ENCODE results near the gene FRMD5. TPM values are rescaled to one million over a fixed set of nuclear protein-coding genes. Genes with fewer than 3 reads are reported as not detected.

FRMD5 gene
- total RNA-seq, 1 donor from 2014 or later: 0.49 TPM

GRCh38 chr15:43988900-43989299, 206.2 kb downstream of the FRMD5 start:
- no peak overlapping the region for H3K27ac ChIP-seq

GRCh38 chr15:43987924-43988323, 207.1 kb downstream of the FRMD5 start:
- H3K9me3 ChIP-seq: no peaks in the 10 kb centered on the region
- no peak overlapping the region for H3K4me3 ChIP-seq
- TF ChIP-seq POLR2AphosphoS5 (IDR thresholded peaks at IDR 0.05; ENCODE audit: insufficient read depth in 1 of 2, low read depth in 1 of 2): no peak
- TF ChIP-seq CTCF (IDR thresholded peaks at IDR 0.05): no peak
- TF ChIP-seq POLR2A (IDR thresholded peaks at IDR 0.05): no peak
- intact Hi-C loops (cut with DNase I): no loop called here
- H3K4me1 ChIP-seq: no peaks in the 10 kb centered on the region
- no peaks in the 10 kb centered on the region for H3K27me3 ChIP-seq
- H3K36me3 ChIP-seq: no peaks in the 10 kb centered on the region
- no peak overlapping the region for H3K27ac ChIP-seq
- no peak for DNase-seq (ENCODE audit: extremely low spot score in 2 of 2)

More at GRCh38 chr15:43988900-43989299, 206.2 kb downstream of the FRMD5 start:
- Histone ChIP-seq H3K36me3 (no peaks in the 10 kb centered on the region), H3K4me1 (no peaks in the 10 kb centered on the region), H3K9me3 (no peaks in the 10 kb centered on the region), H3K4me3 (no peak overlapping the region), H3K27me3 (no peaks in the 10 kb centered on the region)
- intact Hi-C loops (cut with DNase I): no loop called here
- DNase-seq (ENCODE audit: extremely low spot score in 2 of 2): no peak
- no peak for TF ChIP-seq POLR2A (IDR thresholded peaks at IDR 0.05)
- no peak for TF ChIP-seq CTCF (IDR thresholded peaks at IDR 0.05)
- TF ChIP-seq POLR2AphosphoS5 (IDR thresholded peaks at IDR 0.05; ENCODE audit: insufficient read depth in 1 of 2, low read depth in 1 of 2): no peak

GRCh38 chr15:43985976-43986680, 208.9 kb downstream of the FRMD5 start:
- H3K27me3 ChIP-seq: no peaks in the 10 kb centered on the region
- H3K9me3 ChIP-seq: no peaks in the 10 kb centered on the region
- intact Hi-C loops (cut with DNase I): no loop called here
- H3K27ac ChIP-seq: no peak overlapping the region
- TF ChIP-seq CTCF (IDR thresholded peaks at IDR 0.05): no peak
- no peak for TF ChIP-seq POLR2A (IDR thresholded peaks at IDR 0.05)
- TF ChIP-seq POLR2AphosphoS5 (IDR thresholded peaks at IDR 0.05; ENCODE audit: insufficient read depth in 1 of 2, low read depth in 1 of 2): no peak
- H3K4me3 ChIP-seq: no peak overlapping the region
- DNase-seq (ENCODE audit: extremely low spot score in 2 of 2): no peak
- H3K4me1 ChIP-seq: no peaks in the 10 kb centered on the region
- no peaks in the 10 kb centered on the region for H3K36me3 ChIP-seq

- H3K4me1 ChIP-seq: no peaks in the 10 kb centered on the region
- H3K27me3 ChIP-seq: no peaks in the 10 kb centered on the region
- DNase-seq (ENCODE audit: extremely low spot score in 2 of 2): no peak
- no peaks in the 10 kb centered on the region for H3K36me3 ChIP-seq
- intact Hi-C loops (cut with DNase I): no loop called here
- H3K27ac ChIP-seq: no peak overlapping the region
- H3K9me3 ChIP-seq: no peaks in the 10 kb centered on the region
- no peak for TF ChIP-seq CTCF (IDR thresholded peaks at IDR 0.05)
- TF ChIP-seq POLR2A (IDR thresholded peaks at IDR 0.05): no peak
- no peak for TF ChIP-seq POLR2AphosphoS5 (IDR thresholded peaks at IDR 0.05; ENCODE audit: insufficient read depth in 1 of 2, low read depth in 1 of 2)
- no peak overlapping the region for H3K4me3 ChIP-seq
Measured at GRCh38 chr15:43981576-43981975, 213.5 kb downstream of the FRMD5 start.

GRCh38 chr15:43977072-43977884, 217.8 kb downstream of the FRMD5 start:
- no peak for TF ChIP-seq CTCF (IDR thresholded peaks at IDR 0.05)
- no peak for TF ChIP-seq POLR2A (IDR thresholded peaks at IDR 0.05)
- no peak for TF ChIP-seq POLR2AphosphoS5 (IDR thresholded peaks at IDR 0.05; ENCODE audit: insufficient read depth in 1 of 2, low read depth in 1 of 2)
- no peaks in the 10 kb centered on the region for H3K27me3 ChIP-seq

More at GRCh38 chr15:43977072-43977884, 217.8 kb downstream of the FRMD5 start:
- Histone ChIP-seq H3K4me1 (no peaks in the 10 kb centered on the region), H3K9me3 (no peaks in the 10 kb centered on the region), H3K36me3 (no peaks in the 10 kb centered on the region), H3K4me3 (no peak overlapping the region), H3K27ac (no peak overlapping the region)
- DNase-seq (ENCODE audit: extremely low spot score in 2 of 2): no peak
- intact Hi-C loops (cut with DNase I): no loop called here
